Amniotic stem cell (primary cell): Measurements from ENCODE around the gene ZNF678.

Experiments
- DNase-seq: peaks from one replicate; lab custom pipeline; 2025; lab: John Stamatoyannopoulos, UW

ZNF678 gene

GRCh38 chr1:227563324-227564201, at the start of gene ZNF678:
Gene ZNF678, plus strand, starts transcription at chr1:227563556. Its CDS starts 87,436 bp downstream, at chr1:227650992.
- peak; percentile 92 for DNase-seq

DNA sequence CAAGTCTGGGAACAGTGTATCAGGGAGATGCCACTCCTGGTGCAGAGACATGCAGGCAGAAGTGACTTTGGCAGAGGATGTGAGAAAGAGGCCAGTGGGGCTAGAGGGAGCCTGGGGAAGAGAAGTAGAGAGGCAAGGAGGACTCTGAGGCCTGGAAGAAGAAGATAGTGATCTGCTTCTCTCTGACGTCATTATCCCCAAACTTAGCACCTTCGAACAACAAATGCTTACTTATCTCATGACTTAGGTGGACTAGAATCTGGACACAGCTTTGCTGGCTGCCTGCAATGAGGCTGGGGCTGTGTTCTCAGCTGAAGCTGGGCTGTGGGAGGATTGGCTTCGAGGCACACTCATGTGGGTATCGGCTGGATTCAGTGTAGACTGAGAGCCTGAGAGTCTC, 44.5 kb upstream of the ZNF678 start:
- DNase-seq, result no peak

DNA sequence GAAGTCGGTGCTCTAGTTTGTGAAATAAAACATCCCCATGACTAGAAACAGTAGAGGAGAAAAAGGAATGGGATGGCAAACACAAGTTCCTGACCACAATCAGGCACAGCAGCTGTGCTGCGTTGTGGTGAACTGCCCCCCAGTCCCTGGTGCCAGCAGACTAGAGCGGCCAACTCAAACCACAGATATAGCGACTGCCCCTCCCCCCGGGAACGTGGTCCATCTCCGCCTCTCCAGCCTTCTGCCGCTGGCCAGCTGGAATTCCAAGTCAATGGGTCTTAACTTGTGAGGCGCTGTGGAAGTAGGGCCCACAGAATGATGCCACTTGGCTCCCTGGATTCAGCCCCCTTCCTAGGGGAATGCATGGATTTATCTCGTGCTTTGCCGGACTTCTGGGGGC, 41.6 kb upstream of the ZNF678 start:
- DNase-seq, result no peak

- DNase-seq, result no peak
Measured at GRCh38 chr1:227526524-227526923, 36.8 kb upstream of the ZNF678 start.

DNA sequence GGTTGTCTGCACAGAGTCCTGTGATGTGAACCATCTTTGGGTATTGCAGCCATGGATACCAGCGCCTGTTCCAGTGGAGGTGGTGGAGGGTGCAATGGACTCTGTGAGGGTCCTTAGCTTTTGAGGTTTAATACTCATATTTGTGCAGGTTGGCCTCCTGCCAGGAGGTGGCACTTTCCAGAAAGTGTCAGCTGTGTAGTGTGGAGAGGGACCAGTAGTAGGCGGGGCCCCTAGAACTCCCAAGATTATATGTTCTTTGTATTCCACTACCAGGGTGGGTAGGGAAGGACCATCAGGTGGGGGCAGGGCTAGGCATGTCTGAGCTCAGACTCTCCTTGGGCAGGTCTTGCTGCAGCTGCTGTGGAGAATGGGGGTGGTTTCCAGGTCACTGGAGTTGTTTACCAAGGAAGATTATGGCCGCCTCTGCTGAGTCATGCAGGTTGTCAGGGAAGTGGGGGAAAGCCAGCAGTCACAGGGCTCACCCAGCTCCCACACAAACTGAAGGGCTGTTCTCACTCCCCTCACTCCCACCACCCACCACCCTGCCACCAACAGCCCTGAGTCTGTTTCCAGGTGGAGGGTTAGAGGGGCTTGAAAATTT, 31.2 kb upstream of the ZNF678 start:
- no peak for DNase-seq

GRCh38 chr1:227540170-227541098, 22.9 kb upstream of the ZNF678 start:
- DNase-seq, result no peak

DNA sequence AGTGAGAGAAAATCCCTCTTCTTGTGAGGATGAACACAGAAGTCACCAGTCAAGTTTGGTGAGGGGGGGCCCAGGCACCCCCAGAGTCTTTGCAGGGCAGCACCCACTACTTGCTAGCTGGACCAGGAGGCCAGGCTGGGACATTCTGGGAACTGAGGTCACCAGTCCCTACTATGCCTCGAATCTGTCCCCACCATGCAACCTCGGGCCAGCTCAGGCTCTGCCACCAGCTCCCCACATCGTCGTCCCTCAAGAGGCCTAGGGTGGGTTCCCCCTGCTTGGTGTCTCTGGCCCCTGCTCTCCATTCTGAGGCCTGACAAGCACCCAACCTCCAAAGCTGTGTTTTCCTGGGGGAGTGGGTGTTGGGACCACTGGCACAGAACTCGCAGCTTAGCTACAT, 22.2 kb upstream of the ZNF678 start:
- no peak for DNase-seq

DNA sequence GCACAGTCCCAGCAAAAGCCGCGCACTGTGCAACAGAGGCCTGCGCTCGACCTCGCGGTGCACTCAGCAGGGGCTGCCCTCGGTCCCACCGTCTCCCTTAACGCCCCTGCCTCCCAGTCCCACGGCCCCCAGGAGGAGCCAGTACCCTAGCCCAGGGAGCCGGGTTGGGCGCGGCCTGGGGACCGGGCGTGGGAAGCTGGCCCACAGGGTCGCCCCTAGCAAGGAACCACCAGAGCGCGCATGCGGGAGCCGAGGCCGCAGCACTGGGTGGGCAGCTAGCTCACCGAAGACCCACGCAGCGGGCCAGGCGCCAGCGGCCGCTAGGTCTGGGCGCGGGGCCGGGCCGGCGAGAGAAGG, 21.6 kb upstream of the ZNF678 start:
- DNase-seq, result no peak

DNA sequence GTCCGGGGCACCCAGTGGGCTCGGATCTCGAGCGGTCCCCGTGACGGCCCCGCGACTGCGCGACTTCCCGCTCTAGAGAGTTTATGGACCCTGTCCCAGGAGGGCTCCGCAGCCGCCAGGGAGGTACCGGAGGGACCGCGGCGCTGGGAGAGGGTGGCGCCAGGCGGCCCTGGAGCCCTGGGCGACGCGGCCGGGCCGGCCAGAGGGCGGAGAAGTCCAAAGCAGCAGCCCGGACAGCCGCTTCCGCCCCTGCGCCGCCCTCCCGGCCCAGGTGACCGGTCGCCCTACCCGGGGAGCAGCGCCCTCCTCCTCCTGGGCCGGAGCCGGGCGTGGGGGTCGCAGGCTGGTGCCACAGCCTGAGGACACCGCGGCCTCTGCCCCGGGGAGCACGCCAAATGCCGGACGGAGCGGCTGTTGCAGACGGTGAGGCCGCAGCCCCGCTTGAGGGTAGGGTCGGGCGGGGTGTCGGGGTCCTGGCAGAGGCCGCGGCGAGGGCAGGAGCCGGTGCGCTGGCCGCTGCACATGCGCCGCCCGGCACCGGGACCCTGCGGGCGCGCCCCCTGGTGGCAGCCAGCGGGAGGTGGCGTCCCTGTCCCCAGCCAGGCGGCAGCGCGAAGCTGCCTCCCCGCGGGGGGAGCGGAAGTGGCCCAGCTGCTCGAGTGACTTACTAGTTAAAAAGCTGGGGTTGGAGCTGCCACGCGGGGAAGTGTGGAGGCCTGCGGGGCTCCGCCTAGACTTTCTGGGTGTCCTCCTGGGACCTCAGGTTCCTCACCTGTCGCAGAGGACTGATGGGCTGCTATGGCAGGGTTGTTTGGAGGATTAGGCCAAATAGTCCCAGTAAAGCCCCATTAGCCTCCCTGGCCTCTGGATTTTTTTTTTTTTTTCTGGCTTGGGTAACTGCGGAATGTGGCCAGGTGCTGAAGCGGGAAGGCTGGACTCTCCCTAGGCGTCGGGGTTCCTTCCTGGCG, 20.9 kb upstream of the ZNF678 start:
- DNase-seq, result peak; percentile 48

- no peak for DNase-seq
Measured at GRCh38 chr1:227543283-227544066, 19.9 kb upstream of the ZNF678 start.

DNA sequence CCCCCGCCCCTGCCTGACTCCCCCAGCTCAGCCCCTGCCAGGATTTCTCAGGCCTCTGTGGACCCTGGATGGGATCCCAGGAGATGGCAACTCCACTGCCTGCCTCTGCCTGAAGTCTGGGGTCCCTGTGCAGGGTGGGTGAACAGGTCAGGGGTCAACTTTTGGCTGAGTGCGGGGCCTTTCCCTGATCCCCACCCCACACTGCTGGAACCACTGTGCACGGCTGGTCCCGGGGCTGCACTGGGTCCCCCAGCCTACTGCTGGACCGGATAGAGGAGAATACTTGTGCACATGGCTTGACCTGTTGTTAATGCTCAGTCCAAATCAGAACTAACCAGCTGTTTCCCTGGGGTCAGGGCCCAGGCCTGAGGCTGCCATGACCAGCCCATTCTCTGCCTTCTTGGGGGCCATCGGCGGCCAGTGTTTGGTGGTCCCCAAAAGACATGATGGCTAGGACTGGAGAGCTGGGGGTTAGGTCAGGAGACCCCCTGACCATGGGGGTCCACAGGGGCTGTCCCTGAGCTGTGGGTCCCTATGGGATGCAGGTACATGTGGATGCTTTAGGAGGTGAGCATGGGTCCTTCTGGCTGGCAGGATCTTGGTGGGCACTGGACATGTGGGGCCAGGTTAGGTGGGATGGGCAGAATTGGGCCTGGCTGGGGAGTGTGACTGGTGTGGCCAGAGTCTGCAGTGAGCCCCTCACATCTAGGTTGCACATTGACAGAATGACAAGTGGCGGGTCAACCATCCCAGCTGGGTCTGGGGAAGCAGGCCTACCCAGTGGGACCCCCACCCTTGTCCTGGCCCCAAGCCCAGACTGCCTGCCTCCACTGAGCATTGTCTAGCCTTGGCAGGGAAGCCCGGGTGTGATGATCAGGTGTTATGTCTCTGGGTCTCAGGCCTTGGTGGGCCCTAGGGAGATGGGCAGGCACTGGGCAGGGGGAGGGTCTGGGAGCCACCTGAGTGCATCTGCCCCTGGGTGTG, 19.0 kb upstream of the ZNF678 start:
- DNase-seq, result no peak

DNA sequence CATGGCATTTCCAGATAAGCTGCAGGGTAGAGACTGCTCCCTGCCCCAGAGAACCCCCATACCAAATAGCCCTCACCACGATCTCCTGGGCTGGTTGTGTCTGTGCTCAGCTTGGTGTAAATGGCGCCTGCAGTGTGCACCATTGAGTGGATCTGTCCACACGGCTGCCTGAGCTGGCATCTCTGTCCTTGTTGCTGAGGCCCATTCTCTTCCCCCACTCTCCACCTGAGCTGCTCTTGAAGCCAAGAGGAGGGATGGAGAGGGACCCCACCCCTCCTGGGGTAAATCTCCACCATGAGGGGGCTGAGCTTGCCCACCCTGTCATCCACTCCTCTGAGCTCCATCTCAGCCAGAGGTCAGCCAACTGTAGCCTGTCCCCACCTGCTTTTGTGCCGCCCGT, 18.0 kb upstream of the ZNF678 start:
- DNase-seq, result no peak

GRCh38 chr1:227546059-227546458, 17.3 kb upstream of the ZNF678 start:
- DNase-seq, result no peak

GRCh38 chr1:227546598-227547309, 16.6 kb upstream of the ZNF678 start:
- DNase-seq, result no peak

DNA sequence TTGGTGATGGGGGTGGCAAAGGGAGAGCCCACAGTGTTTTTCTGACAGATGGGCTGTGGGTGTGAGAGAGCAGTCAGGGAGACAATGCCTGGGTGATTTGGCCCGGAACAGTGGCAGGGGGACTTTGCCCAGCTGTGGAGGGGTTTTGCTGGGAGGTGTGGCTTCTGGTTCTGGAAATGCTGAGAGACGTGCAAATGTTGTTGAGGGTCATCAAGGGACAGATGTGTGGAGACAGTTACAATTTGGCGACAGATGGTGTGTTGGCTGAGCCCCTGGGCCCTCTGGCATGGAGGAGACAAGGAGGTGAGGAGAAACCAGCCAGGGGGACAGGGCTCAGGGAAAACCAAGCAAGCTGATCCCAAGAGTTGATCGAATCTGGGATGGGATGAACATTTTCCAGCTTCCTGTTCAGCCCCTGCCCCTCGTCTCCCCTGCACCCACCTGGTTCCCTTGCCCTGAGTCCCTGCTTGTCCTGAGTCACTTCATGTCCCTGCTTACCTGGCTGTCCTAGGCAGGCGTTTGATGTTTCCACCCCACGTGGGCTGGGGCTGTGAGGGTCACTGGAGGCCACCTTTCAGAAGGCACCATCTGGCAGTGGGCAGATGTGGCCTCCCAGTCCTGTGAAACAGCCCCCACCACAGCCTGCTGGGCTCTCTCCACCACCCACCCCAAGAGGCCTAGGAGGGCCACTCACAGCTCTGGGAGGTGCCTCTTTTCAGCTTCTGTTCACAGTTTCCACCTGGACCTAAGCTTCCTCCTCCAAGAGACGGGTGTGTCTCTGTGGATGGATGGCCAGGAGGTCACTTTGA, 15.8 kb upstream of the ZNF678 start:
- no peak for DNase-seq

DNA sequence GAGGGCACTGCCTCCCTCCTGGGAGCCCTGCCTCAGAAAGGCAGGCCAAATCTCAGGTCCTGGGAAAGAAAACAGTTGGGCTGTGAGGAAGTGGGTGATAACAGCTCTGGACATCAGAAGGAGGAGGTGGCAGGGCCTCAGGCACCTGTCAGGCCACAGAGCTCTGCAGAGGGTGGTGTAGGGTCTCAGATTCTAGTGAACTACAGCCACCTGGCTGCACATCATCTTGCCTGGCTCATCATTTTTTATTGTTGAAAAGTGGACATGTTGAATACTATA, 15.3 kb upstream of the ZNF678 start:
- no peak for DNase-seq

DNA sequence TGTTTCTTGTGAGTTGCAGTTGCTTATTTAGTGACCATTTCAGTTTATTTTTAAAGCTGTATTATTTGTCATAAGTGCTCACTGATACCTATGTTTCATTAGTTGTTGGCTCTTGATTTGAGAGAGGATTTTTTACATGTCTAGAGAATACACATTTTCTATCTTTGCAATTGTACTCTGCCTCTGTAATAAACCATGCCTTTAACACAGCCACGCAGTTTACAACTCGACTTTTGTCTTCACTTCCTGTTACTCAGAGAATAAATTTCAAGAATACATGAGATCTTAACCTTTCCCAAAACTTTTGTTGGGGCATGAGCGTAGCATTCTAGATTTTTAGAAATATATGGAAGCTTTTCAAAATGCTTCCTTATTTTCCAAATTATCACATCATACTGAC, 14.9 kb upstream of the ZNF678 start:
- DNase-seq, result no peak

DNA sequence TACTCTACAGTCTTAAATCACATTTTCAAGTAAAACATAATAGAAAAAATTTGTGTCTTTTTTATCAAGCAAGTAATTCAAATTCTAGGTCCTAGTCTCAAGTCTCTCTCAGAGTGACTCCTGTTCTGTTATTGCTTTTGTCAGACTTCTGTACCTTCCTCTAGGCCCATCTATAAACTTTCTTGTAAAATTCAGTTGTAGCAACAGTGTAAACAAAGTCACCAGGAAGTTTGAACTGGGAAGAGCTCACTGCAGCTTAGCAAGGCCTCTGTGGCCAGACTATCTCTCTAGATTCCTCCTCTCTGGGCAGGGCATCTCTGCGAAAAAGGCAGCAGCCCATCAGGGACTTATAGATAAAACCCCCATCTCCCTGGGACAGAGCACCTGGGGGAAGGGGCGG, 13.5 kb upstream of the ZNF678 start:
- no peak for DNase-seq
